NCI-H345 (cell line): Measurements from ENCODE around the gene SPIN2B.
"Not testable (repeated sequence)": the region's sequence is repeated elsewhere in the genome, so short reads cannot be mapped to it uniquely, and the experiment has no call there.

Experiments
- DNase-seq: peaks from one replicate; lab custom pipeline; 2025; lab: John Stamatoyannopoulos, UW

Gene SPIN2B

GRCh38 chrX:57121162-57121755 is at the start of gene SPIN2B:
Gene SPIN2B, minus strand, starts transcription at chrX:57121548.
- peak; percentile 72 for DNase-seq

- peak; percentile 44 for DNase-seq
Observed at GRCh38 chrX:57156397-57157049, 35.2 kb upstream of the SPIN2B start.

- peak; percentile 21 for DNase-seq
Observed at GRCh38 chrX:57155171-57155570, 33.8 kb upstream of the SPIN2B start.

GRCh38 chrX:57152222-57152621 is 30.9 kb upstream of the SPIN2B start:
- peak; percentile 21 for DNase-seq

GRCh38 chrX:57138674-57139073 is 17.3 kb upstream of the SPIN2B start:
- DNase-seq: no peak

GRCh38 chrX:57137501-57137900 is 16.2 kb upstream of the SPIN2B start:
- no peak for DNase-seq

GRCh38 chrX:57137073-57137472 is 15.7 kb upstream of the SPIN2B start, which contains the start of gene SPIN2A:
Gene SPIN2A, minus strand, starts transcription at chrX:57137397. Its CDS starts 800 bp downstream, at chrX:57136597.
- not testable (repeated sequence) for DNase-seq

- DNase-seq: not testable (repeated sequence)
Observed at GRCh38 chrX:57136589-57136988, 15.2 kb upstream of the SPIN2B start.

- no peak for DNase-seq
Observed at GRCh38 chrX:57135287-57135686, 13.9 kb upstream of the SPIN2B start.

GRCh38 chrX:57134702-57135101 is 13.4 kb upstream of the SPIN2B start:
- DNase-seq: no peak

GRCh38 chrX:57133706-57134105 is 12.4 kb upstream of the SPIN2B start:
- no peak for DNase-seq

GRCh38 chrX:57133284-57133683 is 11.9 kb upstream of the SPIN2B start:
- not testable (repeated sequence) for DNase-seq

- no peak for DNase-seq
Observed at GRCh38 chrX:57132046-57132445, 10.7 kb upstream of the SPIN2B start.

- no peak for DNase-seq
Observed at GRCh38 chrX:57121816-57122215, 468 bp upstream of the SPIN2B start.

- DNase-seq: not testable (repeated sequence)
Observed at GRCh38 chrX:57120619-57121161, 658 bp downstream of the SPIN2B start.

- no peak for DNase-seq
Observed at GRCh38 chrX:57119416-57119815, 1.9 kb downstream of the SPIN2B start.

- not testable (repeated sequence) for DNase-seq
Observed at GRCh38 chrX:57117566-57117965, 3.8 kb downstream of the SPIN2B start.

- no peak for DNase-seq
Observed at GRCh38 chrX:57104921-57105398, 16.4 kb downstream of the SPIN2B start.

- no peak for DNase-seq
Observed at GRCh38 chrX:57104406-57104805, 16.9 kb downstream of the SPIN2B start.

GRCh38 chrX:57103489-57103888 is 17.9 kb downstream of the SPIN2B start:
- no peak for DNase-seq

- DNase-seq: not testable (repeated sequence)
Observed at GRCh38 chrX:57102918-57103317, 18.4 kb downstream of the SPIN2B start.

GRCh38 chrX:57083143-57083542 is 38.2 kb downstream of the SPIN2B start:
- no peak for DNase-seq

- no peak for DNase-seq
Observed at GRCh38 chrX:57074458-57074857, 46.9 kb downstream of the SPIN2B start.
